Endothelial cell (in vitro differentiated cells): ENCODE data around the gene CTPS2. TPM values are rescaled to one million over a fixed set of nuclear protein-coding genes. Genes with fewer than 3 reads are reported as not detected.

Experiments
- DNase-seq: peaks from one replicate; pipeline ENCODE4 v3.0.0; 2021; ENCODE audit warnings: low spot score
- H3K27ac Mint-ChIP-seq: one replicate; pipeline ENCODE4 v1.8.0; 2021; ENCODE audit warnings: mixed read lengths, inconsistent platforms; ENCODE audit not compliant: unreplicated experiment
- H3K27me3 Mint-ChIP-seq: one replicate; pipeline ENCODE4 v1.8.0; 2021; ENCODE audit warnings: mild to moderate bottlenecking, moderate library complexity, mixed read lengths, inconsistent platforms; ENCODE audit not compliant: unreplicated experiment
- H3K36me3 Mint-ChIP-seq: one replicate; pipeline ENCODE4 v1.8.0; 2021; ENCODE audit warnings: mild to moderate bottlenecking, low read depth, mixed read lengths, inconsistent platforms; ENCODE audit not compliant: unreplicated experiment
- H3K4me1 Mint-ChIP-seq: one replicate; pipeline ENCODE4 v1.8.0; 2021; ENCODE audit warnings: mild to moderate bottlenecking, mixed read lengths, inconsistent platforms; ENCODE audit not compliant: unreplicated experiment
- H3K4me3 Mint-ChIP-seq: one replicate; pipeline ENCODE4 v1.8.0; 2021; ENCODE audit warnings: mild to moderate bottlenecking, mixed read lengths, inconsistent platforms; ENCODE audit not compliant: unreplicated experiment
- H3K9me3 Mint-ChIP-seq: one replicate; pipeline ENCODE4 v1.8.0; 2021; ENCODE audit warnings: mixed read lengths, inconsistent platforms; ENCODE audit not compliant: unreplicated experiment
- CTCF ChIP-seq: fragments of 200-600 bp; sonication (generic); IDR thresholded peaks from one replicate; pipeline ENCODE4 v1.5.0; 2021; ENCODE audit warnings: antibody characterized with exemption; ENCODE audit not compliant: unreplicated experiment
- total RNA-seq: library from RNA; stranded (reverse); fragmentation: NEBNext Ultra II Directional; extraction: Animal tissue kit (Norgen Biotek cat#: 25700); gene quantifications from one replicate; pipeline ENCODE4 v1.2.1, GENCODE V29; 2021; ENCODE audit not compliant: unreplicated experiment

The CTPS2 gene
- total RNA-seq, 1 donor from 2014 or later: 29.5 TPM

- Mint-ChIP-seq H3K9me3 (no peaks in the 10 kb centered on the region), H3K4me1 (no peaks in the 10 kb centered on the region), H3K36me3 (peaks cover 7% of the 10 kb centered on the region), H3K4me3 (no peak overlapping the region), H3K27ac (no peak overlapping the region), H3K27me3 (peaks cover 2% of the 10 kb centered on the region)
- TF ChIP-seq CTCF: no peak
- no peak for DNase-seq
These were observed 61.0 kb downstream of the CTPS2 start for GRCh38 chrX:16651391-16652024.

GRCh38 chrX:16649858-16650257 lies 62.6 kb downstream of the CTPS2 start, which contains the start of gene S100G:
TSS of gene S100G (plus strand) at chrX:16650158. CDS start at chrX:16651007, 849 bp downstream.
- no peak within 1 kb of the TSS for H3K27ac Mint-ChIP-seq
- peaks cover 5% of the 10 kb centered on the region for H3K36me3 Mint-ChIP-seq
- no peak for DNase-seq
- H3K4me1 Mint-ChIP-seq: no peaks in the 10 kb centered on the region
- H3K4me3 Mint-ChIP-seq: no peak within 1 kb of the TSS
- H3K27me3 Mint-ChIP-seq: no peaks in the 10 kb centered on the region
- no peaks in the 10 kb centered on the region for H3K9me3 Mint-ChIP-seq
- no peak for TF ChIP-seq CTCF

- Mint-ChIP-seq H3K9me3 (no peaks in the 10 kb centered on the region), H3K27me3 (no peaks in the 10 kb centered on the region), H3K36me3 (peaks cover 5% of the 10 kb centered on the region), H3K4me3 (no peak overlapping the region), H3K27ac (no peak overlapping the region), H3K4me1 (peaks cover 2% of the 10 kb centered on the region)
- no peak for TF ChIP-seq CTCF
- no peak for DNase-seq
These were observed 65.9 kb downstream of the CTPS2 start for GRCh38 chrX:16646366-16647138.

GRCh38 chrX:16643176-16643575 lies 69.3 kb downstream of the CTPS2 start:
- Mint-ChIP-seq H3K4me1 (peaks cover 2% of the 10 kb centered on the region), H3K27ac (no peak overlapping the region), H3K36me3 (peaks cover 12% of the 10 kb centered on the region), H3K9me3 (no peaks in the 10 kb centered on the region), H3K4me3 (no peak overlapping the region), H3K27me3 (no peaks in the 10 kb centered on the region)
- TF ChIP-seq CTCF: no peak
- DNase-seq: no peak

GRCh38 chrX:16640823-16641222 lies 71.6 kb downstream of the CTPS2 start:
- peaks cover 12% of the 10 kb centered on the region for H3K36me3 Mint-ChIP-seq
- no peak overlapping the region for H3K4me3 Mint-ChIP-seq
- peaks cover 3% of the 10 kb centered on the region for H3K27me3 Mint-ChIP-seq
- no peaks in the 10 kb centered on the region for H3K9me3 Mint-ChIP-seq
- no peak overlapping the region for H3K27ac Mint-ChIP-seq
- no peak for DNase-seq
- TF ChIP-seq CTCF: no peak
- H3K4me1 Mint-ChIP-seq: peaks cover 2% of the 10 kb centered on the region
